ENCODE data around the gene KCNE4.

KCNE4 gene

GRCh38 chr2:223042284-223042683, 9.7 kb upstream of the KCNE4 start (continued):
- no peak for TF ChIP-seq PATZ1 (CRISPR knock-in tag; IDR thresholded peaks at IDR 0.05; ENCODE audit: borderline replicate concordance)

- no peak for TF ChIP-seq ZC3H10 (CRISPR knock-in tag; IDR thresholded peaks at IDR 0.05)
- TF ChIP-seq TSHZ2 (CRISPR knock-in tag; IDR thresholded peaks at IDR 0.05) = no peak
- no peak for TF ChIP-seq ARNTL (CRISPR knock-in tag; IDR thresholded peaks at IDR 0.05; ENCODE audit: borderline replicate concordance, low read depth)
- no peak for TF ChIP-seq PATZ1 (CRISPR knock-in tag; IDR thresholded peaks at IDR 0.05; ENCODE audit: borderline replicate concordance)
- TF ChIP-seq PPARA (CRISPR knock-in tag; IDR thresholded peaks at IDR 0.05; ENCODE audit: borderline replicate concordance) = no peak
- no peak for TF ChIP-seq ZFP3 (CRISPR knock-in tag; IDR thresholded peaks at IDR 0.05)
- no peak for TF ChIP-seq GLIS3 (CRISPR knock-in tag; IDR thresholded peaks at IDR 0.05)
- TF ChIP-seq ZNF565 (CRISPR knock-in tag; conservative IDR thresholded peaks at IDR 0.05; ENCODE audit: low read depth) = no peak
- TF ChIP-seq ESRRG (CRISPR knock-in tag; IDR thresholded peaks at IDR 0.05) = no peak
- TF ChIP-seq TCF4 (CRISPR knock-in tag; IDR thresholded peaks at IDR 0.05; ENCODE audit: borderline replicate concordance) = no peak
- TF ChIP-seq ISL1 (CRISPR knock-in tag; IDR thresholded peaks at IDR 0.05) = no peak
- TF ChIP-seq POU6F1 (CRISPR knock-in tag; IDR thresholded peaks at IDR 0.05; ENCODE audit: borderline replicate concordance, low read depth) = no peak
- TF ChIP-seq ZNF70 (CRISPR knock-in tag; IDR thresholded peaks at IDR 0.05) = no peak
- ATAC-seq = no peak
Observed at GRCh38 chr2:223042704-223043118, 9.3 kb upstream of the KCNE4 start.

GRCh38 chr2:223043164-223043941, 8.6 kb upstream of the KCNE4 start:
- no peak for TF ChIP-seq CSDC2 (CRISPR knock-in tag; IDR thresholded peaks at IDR 0.05)
- TF ChIP-seq ZNF8 (CRISPR knock-in tag; IDR thresholded peaks at IDR 0.05) = no peak
- TF ChIP-seq PATZ1 (CRISPR knock-in tag; IDR thresholded peaks at IDR 0.05; ENCODE audit: borderline replicate concordance) = no peak
- ATAC-seq = no peak

- no peak for ATAC-seq
- no peak for TF ChIP-seq TOX (CRISPR knock-in tag; IDR thresholded peaks at IDR 0.05; ENCODE audit: borderline replicate concordance)
- TF ChIP-seq CREB5 (CRISPR knock-in tag; IDR thresholded peaks at IDR 0.05; ENCODE audit: low read depth) = no peak
- no peak for TF ChIP-seq OSR1 (CRISPR knock-in tag; IDR thresholded peaks at IDR 0.05)
Observed at GRCh38 chr2:223044092-223044836, 7.7 kb upstream of the KCNE4 start.
